Measurements from ENCODE around the gene PACSIN1.
"Not testable (repeated sequence)": the region's sequence is repeated elsewhere in the genome, so short reads cannot be mapped to it uniquely, and the experiment has no call there.

Gene PACSIN1

DNA sequence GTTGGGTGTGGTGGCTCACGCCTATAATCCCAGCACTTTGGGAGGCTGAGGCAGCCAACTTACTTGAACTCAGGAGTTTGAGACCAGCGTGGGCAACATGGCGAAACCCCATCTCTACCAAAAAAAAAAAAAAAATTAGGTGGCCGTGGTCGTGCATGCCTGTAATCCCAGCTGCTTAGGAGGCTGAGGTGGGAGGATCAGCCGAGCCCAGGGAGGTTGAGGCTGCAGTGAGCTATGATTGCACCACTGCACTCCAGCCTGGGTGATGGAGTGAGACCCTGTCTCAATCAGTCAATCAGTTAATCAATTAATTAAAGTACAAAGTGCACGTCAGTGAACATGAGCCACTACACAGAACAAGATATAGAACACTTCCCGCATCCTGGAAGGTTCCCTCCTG, 21.0 kb downstream of the PACSIN1 start:
- not testable (repeated sequence) for DNase-seq

DNA sequence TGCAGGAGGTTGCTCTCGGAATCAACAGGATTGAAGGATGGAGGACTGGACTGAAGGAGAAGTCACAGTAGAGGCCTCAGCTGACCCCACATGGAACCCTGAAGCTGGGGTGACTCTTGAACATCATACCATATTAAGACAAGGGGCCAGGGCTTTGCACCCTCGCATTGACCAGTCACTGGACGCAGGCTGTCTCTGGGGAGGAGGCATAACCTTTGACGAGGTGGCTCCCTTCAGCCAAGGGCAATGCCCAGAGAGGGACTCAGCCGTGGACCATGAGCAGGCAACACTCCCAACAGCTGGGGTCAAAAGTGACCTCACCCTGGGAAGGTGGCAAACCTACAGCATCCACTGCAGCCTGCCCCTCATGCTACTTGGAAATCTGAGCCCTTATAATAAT, 21.7 kb downstream of the PACSIN1 start:
- no peak for DNase-seq

DNA sequence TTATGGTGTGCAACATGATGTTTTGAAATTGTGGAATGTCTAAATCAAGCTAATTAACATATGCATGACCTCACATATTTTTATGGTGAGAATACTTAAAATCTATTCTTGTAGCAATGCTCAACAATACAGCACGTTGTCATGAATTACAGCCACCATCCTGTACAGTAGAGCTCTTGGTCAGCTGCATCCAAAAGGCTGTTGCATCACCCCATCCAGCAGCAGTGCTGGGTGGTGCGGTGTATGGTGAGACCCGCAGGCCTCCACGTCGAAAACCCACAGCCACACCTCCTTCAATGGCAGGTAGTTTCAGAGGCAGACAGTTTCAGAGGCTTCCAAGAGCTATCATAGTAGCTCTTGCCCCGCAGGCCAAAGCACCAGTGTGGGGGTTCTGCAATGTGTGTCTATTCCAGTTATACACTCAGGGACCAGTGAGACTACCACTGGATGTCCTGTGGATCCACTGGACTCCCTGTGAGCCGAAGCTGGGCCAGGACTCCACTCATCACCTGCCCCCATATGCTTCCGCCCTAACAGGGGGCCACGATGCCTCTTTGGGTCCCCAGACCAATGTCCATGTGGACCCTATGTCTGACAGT, 23.4 kb downstream of the PACSIN1 start:
- DNase-seq, result no peak

DNA sequence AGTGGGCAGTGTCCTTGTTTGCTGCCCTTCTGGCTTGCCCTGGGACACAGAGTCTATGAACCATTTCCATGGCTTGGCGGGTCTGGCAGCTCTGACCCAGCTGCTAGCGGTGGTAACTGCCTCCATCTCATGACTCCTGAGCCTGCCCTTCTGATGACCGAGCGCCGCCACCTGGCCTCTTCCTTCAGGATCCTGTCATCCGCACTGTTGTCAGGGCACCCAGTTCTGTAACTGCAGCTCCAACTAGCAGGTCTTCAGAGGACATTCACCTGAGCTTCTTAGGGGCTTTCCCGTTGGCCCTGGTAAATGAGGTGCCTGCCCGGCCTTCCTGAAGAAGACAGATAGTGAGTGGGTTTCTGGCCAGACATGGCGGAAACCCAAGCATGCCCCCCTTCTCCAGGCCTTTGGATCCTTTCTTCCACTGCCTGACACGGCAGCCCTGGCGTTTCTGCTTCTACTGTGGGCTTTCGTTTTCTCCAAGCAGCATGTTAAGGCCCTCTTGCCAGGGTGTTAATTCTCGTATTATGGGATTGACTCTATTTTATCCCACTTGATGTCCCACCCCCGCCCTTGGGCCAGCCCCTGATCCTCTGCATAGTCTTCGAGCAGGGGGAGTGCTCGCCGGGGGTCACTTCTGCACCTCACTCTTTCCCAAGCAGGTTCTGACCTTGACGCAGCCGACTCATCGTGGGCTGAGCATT, 24.7 kb downstream of the PACSIN1 start:
- no peak for DNase-seq

DNA sequence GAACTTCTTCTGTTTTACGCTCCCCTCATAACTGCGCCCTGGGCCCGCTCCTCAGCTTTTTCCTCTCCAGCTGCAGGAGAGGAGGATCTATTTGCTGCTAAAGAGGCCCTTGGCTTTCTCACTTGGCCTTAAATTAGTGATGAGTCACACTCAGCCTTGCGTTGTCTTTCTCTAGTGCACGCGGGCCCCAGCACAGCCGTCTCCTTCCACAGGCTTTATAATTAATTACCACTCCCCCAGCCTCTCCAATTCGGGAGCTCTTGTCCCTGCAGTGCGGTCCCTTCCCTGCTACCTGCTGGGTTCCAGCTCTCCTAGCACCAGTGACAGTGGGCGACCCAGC, 25.2 kb downstream of the PACSIN1 start:
- DNase-seq, result no peak

DNA sequence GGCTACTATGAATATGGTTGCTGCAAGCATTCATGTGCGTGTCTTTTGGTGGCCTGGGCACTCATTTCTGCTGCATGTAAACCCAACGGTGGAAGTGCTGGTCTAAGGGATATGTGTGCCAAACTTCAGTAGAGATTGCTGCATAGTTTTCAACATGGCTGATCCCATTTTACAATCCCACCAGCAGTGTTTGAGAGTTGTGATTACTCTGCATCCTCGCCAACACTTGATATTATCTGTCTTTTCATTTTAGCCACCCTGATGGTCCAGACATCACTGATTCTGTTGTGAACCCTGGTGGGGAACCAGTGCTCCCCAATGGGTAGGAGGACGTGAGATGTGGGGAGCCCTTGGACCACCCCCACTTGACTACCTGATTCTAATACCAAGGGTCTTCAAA, 27.5 kb downstream of the PACSIN1 start:
- DNase-seq, result no peak

DNA sequence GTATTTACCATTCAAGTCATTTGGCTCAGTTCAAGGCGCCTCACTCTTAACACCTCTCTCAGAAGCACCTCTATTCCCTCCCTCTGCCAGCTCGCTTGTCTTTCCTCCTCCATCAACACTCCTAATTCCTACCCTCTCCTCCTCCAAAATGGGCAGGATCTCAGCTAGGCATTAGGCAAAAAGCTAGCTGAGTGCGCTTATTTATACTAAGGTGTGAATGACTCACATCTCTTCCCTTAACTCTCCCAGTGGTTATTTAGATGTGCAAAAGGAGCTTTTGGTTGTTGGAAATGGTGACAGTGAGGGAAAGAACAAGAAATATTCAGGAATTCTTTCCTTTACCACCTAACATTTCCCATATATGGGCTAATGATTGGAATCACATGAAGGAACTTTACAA, 29.1 kb downstream of the PACSIN1 start:
- no peak for DNase-seq

DNA sequence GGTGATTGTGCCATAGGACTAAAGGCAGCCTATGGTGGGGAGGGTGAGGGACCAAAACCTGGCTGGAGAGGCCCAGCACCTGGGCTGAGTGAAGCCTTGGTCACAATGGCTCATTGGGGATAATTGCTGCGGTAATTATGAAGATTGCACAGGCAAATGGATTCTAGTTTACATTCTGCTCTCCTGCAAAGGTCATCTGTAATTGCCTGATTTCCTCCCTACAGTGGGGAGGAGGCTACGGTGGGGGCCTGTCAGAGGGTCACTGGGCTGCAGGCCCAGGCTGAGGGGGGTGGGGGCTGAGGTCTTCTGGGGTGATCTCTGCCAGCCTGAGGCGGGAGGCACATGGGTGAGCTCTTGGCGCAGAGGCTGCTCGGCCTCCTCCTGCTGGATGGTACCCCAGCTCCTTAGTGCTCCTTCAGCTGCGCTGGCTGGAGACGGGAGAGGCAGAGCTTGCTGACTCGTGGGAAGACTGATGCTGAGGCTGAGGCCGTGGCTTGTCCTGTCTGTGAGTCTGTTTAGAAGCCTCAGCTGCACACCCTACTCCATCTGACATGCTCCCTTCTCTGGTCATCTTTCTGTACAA, 30.3 kb downstream of the PACSIN1 start:
- DNase-seq, result no peak

DNA sequence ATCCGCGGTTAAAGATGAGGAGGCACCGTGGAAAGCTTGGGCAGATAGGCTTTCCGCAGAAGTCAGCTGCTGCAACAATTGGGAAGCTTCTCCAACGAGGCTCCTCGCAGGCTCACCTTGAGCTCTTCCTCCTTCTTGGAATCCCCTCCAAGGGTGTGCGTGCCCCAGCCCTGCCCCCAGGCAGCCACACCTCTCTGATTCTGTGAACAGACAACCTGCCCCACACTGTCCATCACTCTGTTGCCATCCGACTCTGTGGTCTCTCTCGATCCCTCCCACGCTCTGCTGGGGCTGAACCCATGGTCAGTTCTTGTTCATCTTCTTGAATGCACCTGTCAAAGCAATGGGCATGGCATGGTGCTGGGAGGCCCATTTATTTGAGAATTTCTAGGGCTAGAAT, 31.5 kb downstream of the PACSIN1 start:
- DNase-seq, result no peak

DNA sequence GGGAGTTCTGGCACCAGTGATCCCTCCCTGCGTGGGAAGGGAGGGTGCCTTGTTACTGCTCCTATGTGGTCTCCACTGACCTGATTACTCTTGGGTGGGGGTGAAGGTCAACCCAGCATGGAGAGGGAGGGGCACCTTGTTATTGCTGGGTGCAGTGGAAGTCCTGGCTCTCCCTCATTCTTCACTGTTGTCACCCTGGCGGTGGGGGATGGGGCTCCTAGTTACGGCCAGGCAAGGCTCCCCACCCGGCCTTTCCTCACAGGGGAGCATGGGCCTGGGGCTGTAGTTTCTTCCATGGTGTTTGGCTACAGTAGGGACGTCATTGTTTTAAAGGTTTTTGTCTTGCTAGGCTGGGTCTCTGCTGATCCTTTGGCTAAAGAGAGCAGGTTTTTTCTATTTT, 40.8 kb downstream of the PACSIN1 start:
- DNase-seq, result no peak

DNA sequence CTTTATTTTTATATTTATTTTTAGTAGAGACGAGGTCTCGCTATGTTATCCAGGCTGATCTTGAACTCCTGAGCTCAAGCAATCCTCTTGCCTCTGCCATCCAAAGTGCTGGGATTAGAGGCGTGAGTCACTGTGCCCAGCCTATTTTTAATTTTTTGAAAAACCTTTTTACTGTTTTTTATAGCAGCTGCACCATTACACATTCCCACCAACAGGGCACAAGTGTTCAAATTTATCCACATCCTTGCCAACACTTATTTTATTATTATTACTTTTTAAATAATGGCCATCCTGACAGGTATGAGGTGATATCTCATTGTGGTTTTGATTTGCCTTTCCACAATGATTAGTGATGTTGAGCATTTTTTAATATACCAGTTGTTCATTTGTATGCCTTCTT, 42.5 kb downstream of the PACSIN1 start:
- DNase-seq, result no peak

DNA sequence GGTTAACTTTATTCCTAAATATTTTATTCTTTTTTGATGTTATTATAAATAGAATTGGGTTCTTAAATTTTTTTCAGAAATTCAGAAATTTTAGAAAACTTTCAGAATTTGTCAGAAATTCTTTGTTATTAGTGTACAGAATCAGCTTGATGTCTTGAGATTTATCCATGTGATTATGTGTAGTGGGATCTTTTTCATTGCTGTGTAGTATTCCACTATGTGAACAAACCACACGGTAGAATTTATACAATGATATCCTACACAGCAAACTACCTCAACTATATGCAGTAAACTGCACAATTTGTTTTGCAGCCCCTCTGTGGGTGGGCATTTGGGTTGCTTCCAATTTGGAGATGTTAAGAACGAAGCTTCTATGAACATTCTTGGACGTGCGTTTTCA, 43.9 kb downstream of the PACSIN1 start:
- no peak for DNase-seq

DNA sequence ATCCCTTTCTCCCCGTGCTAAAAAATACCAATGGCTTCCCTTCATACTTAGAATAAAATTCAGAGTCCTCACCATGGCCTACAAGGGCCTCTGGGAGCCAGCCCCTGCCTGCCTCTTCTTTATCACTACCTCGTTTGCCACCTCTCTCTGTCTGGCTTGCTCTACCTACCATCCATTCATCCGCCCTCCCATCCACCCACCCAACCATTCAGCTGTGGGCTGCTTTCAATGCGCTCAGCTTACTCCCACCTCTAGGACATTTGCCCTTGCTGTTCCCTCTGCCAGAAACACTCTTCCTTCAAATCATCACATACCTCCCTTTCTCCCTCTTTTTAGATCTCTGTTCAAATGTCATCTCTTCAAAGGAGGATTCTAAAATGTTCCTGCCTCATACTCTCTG, 44.4 kb downstream of the PACSIN1 start:
- DNase-seq, result no peak

DNA sequence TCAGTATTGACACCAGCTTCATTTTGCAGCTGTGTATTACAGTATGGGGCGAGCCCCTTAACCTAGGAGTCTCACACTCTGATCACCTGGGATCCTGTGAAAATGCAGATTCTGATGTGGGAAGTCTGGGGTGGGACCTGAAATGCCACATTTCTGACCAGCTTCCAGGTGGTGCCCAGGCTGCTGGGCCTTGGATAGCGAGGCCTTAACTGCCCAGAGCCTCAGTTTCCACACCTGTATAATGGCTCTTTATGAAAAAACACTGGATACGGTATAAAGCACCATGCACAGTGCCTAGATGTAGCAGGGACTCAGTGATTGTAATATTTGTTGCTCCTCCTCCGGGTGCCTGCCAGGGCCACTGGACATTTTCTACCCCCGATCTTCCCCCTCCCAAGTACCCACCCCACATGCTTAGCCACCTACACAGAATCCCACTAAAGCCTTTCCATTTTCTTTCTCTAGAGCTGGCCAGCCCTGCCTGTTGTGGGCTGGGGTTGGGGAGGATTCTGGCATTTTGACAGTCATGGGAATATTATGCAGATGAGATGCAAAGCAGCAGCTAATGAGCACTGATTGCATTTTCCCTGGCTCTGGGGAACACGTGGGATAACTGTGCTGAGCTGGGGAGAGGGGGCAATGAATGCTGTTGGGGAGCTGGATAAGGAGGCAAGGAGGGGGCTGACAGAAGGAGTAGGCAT, 45.5 kb downstream of the PACSIN1 start:
- DNase-seq, result no peak

DNA sequence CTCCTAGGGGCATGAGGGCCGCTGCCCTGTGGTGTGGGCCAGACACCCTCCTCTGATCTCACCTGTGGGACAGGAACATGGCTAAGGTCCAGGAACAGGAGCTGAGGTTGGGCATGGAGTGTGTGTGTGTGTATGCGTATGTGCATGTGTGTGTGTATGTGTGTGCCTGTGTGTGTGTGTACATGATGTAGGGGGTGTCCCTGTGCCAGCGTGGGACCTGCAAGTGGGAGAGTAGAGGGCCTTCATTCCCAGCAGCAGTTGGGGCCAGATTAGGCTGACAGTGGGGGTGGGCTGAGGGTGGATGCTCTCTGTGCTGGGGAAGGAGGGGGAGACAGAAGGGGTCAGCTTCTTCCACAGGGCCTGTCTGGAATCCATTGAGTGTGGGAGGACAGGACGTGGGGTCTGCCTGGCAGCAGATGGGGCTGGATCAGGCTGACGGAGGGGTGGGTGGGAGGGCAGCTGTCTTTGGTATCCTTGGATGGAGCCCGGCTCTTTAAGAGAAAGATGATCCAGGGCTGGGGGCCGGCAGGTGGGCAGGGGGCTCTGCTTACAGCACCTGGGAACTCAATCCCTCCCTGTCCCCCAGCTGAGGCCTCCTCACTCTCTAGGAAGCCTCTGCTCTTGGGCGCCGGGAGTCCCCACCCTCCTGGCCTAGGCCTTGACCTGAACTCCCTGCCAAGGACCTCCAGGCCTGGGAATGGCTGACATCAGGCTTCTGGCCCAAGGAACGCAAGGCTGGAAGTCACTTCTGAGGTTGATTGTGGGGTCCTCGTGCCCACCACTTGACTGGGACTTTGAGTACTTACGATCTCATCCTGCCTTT, 46.2 kb downstream of the PACSIN1 start:
- DNase-seq, result no peak

DNA sequence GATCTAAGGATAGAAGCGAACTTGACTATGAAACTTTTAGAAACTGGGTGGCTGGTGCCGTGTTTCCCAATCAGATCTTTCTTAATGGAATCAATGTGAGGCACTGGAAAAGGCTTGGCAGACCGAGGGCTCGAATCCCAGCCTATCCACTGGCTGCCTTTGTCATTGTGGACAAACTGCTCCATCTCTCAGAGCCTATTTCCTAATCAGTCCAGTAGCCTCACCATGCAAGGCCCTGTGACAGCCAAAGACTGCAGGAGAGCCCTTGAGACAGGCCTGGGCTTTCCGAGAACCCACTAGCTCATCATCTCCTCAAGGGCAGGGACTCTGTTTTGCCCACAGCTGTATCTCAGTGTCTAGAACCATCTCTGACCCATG, 46.9 kb downstream of the PACSIN1 start:
- DNase-seq, result no peak

DNA sequence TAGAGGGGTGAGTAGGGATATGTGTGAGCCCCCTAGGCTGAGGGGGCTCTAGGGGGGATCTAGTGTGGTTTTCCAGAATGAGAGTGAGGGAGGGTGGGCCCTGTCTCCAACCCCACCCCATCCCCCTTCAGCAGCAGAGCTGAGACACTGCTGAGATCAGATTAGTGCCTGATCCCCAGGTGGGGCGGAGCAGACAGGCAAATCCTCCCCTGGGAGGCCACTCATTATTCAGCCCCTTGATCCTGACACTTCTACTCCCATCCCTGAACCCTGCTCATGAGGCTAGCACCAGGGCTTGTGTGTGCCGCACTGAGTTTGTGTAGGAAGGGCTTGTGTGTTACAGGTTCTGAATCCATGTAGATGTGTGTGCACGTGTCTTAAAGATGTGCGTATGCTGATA, 47.8 kb downstream of the PACSIN1 start:
- DNase-seq, result peak; percentile 65

DNA sequence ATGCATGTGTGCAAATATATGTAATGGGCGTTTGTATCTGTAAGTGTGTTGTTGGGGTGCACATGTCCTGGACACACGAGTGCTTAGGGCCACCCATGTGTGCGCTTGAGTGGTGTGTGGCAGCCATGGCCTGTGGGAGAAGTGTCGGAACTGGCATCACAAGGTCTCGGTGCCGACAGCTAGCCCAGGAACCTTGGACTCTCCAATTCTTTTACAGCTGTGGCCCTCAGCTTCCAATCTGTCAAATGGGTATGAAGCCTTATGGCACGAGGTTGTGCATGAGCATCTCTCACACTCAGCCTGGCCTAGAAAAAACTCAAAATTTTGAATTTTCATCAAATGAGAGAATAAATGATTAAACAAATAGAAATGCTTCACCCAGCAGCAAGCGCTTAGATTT, 48.2 kb downstream of the PACSIN1 start:
- DNase-seq, result no peak

DNA sequence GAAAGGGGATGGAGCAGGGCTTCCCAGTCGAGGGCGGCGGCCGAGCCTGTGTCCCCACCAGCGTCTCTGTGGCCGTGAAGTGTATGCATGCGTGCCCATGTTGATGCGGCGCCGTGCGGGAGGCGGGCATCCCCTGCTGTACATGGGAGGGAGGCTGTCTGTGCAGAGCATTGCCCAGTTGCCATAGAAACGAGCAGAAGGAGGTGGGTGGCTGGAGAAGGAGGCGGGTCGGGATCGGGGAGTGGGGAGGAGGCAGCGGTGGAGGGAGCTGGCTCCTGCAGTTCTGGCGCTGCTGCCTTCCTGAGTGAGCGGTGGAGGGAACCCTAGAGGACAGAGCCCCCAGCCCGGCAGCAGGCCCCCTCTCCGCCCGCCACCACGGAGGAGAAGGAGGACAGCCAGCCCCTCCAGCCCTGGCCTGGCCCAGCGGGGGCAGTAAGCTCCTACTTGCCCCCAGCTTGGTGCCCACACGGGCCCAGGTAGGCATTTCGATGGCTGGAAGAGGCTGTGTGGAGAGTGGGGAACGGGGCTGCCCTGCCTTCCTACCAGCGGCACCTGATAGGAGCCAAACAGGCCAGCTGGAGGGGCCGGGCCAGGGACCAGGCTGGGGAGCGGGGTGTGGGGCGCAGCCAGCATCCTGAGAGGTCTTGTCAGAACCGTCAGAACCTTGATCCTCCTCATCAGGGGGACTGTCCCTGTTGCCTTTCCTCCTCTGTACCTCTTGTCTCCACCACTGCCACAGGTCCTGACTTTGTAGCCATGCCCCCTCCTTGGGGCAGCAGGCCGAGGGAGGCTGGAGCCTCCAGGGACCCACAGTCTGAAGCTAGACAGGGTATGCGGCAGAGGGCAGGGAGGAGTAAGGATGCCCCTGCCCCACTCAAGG, 49.0 kb downstream of the PACSIN1 start:
- DNase-seq, result peak; percentile 90

DNA sequence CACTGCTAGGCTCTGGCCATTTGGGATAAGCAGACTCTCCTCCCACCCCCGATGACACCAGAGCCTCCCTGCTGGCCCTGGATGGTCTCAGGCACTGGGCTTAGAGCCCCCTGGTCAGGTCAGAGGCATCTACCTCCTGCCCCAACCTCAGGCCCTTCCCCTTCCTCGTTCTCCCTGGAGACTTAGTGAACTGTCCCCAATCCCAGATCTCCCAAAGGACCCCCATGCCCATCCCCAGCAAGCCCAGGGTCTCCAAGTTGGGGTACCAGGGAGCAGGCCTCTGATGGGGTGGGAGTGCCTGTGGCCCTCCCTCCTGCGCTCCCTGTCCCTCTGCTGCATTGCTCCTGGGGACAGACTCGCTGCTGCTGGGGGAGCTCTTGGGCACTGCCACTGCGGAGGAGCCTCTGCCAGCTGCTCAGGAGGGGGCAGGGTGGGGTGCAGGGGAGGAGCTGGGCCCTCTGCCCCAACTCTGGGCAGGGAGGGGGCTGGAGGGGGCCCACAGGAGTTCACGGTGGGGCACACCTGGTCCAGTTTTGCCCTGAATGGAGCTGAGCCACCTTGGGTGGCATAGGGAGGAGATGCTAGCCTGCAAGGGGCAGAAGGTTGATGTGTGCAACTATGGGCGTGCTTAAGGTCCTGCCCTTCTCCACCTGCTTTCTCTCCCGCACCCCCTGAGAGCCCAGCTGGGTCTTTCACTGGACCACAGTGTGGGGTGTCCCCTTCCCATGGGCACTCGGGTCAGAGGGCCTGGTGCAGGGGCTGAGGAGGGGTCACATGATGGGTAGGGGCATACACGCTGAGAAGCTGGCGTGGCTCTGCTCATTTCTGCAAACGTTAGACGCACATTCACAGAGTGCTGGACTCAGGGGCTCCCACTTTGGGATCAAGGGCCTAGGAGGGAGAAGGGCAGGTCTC, 49.9 kb downstream of the PACSIN1 start:
- DNase-seq, result no peak

All from eye (tissue), 1 donor.